DMS 273 (cell line): ENCODE results near the gene CARMIL1.

Experiments
- DNase-seq: peaks from one replicate; lab custom pipeline; 2025; ENCODE audit not compliant: unreplicated experiment; lab: John Stamatoyannopoulos, UW

Gene CARMIL1

DNA sequence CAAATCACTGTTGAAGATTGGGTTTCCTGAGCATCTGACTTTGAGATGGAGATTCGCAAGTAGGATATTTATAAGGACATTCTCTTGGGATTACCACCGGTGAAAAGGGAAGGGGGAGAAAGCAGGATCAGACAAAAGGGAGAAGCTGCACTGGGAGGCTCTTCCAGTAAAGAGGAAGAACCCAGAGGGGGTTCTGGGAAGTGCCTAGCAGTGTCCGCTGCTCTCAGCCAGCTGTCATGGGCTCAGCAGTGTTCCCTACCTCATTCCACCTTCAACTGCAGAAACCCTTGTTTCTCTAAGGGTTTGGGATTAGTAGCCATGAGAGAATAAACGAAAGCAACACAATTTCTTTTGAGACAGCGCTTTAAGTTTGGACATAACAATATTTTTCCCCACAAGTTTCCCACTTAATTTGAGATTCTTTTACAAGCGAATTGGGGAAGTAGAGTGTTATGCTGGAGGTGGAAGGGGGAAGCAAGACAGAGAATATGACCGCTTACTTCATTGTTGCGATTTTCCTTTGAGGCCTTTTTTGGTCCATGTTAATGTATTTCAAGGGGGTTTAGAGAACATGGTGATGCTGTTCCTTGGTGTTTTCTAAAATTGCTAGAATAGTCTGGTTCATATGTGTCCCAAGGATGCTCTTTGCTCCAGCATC is 218.3 kb downstream of the CARMIL1 start:
- no peak for DNase-seq

DNA sequence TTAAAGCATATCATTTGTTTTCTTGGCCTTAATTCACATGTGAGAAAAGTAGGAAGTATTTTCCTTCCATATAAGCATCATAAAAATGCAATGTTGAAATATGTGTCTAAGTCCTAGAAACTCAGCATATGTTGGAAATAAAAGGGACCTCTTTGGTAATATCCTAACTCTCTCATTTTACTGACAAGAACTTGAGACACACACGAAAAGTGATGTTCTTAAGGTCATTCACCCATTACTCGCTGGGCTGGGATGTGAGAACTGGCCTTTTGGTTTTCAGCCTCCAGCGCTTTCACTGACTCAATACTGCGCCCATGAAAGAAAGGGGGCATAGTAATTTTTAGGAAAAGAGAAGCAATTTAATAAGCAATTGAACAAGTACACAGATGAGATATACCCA is 219.3 kb downstream of the CARMIL1 start:
- DNase-seq: no peak

DNA sequence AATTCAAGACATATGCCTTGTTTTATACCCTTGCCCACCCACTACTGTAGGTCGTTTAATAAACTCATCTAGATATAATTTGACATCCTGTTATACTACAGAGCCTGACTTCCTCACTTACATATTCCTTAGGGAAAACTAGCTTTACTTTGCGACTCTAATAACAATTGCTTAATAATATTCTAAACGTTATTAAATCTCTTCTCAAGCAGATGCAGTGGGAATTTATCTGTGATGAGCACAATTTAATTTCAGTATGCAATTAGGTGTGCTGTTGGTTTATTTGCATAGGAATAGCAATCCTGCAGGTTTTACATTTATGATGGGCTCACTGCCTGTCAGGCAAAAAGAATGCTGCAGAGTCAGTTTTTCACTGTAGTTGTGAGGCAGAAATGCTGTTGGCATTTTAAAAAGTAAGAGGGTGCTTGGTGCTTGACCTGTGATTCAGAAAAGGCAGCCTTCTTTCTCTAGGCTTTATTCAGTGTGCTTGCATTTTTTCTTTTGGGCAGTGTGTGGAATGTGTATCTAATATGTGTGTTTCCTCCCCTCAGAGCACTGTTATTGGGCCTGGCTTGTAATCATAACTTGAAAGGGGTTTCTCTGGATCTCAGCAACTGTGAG is 220.6 kb downstream of the CARMIL1 start:
- DNase-seq: no peak

DNA sequence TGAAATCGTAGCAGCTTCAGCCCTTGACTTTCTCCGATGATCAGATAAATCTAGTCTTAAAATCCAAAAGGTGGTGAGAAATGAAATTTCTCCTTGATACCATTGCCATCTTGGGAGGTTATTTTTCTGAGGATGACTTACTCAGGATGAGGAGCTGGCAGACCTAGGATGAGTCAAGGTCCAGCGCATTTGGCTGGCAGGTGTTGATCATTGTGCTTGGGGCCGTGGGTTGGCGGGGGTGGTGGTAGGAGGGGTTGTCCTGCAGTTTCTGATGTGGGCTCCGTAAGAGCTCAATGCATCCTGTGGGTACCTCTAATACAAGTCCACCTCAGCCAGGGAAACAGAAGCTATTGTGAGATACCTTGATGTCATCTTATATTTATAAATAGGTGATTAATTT is 224.5 kb downstream of the CARMIL1 start:
- no peak for DNase-seq

DNA sequence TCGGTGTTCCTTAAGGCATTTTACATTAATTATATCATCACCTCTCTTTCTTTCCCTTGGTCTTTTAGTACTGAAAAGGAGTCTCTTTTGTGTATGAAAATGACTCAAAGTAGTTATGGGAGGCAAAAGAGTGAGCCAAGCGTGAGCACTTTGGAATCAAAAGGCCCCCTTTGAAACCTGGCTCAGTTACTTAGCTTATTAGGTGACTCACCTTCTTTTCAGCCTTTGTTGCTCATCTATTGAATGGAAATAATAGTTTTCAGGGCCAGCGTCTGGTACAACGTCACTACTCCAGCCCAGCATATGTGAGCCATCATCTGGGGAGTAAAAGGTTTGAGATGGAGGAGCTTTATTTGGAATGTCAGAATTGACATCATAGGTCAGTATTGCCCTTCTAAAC is 225.5 kb downstream of the CARMIL1 start:
- no peak for DNase-seq

DNA sequence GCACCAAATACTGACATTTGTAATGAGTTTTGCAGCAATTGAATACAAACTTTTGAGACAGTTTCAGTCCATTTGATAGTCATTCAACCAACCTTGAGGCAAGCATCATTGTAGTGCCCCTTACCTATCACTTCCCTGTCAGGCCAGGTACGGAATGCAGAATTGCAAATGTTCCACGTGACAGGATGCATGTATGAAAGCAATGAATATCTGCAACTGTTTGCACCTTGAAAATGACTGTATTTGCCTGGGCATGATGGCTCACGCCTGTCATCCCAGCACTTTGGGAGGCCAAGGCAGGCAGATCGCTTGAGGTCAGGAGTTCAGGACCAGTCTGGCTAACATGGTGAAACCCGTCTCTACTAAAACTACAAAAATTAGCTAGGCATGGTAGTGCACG is 226.8 kb downstream of the CARMIL1 start:
- no peak for DNase-seq

DNA sequence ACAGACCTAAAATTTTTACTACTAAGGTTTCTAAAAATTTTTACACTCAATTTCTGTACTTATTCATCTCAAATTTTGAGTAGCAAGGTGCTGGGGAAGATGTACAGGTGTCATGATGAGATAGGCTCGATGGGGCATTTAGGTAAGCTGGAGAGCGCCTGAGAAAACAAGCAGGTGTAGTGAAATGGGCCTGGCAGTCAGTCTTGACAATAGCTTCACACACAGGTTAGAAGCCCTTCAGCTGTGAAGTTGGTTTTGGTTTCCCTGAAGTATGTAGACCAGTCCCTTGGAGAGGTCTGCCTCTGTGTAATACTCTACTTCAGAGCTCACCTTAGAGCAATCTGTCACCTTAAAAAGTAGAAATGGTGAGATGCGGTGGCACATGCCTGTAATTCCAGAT is 228.9 kb downstream of the CARMIL1 start:
- no peak for DNase-seq

DNA sequence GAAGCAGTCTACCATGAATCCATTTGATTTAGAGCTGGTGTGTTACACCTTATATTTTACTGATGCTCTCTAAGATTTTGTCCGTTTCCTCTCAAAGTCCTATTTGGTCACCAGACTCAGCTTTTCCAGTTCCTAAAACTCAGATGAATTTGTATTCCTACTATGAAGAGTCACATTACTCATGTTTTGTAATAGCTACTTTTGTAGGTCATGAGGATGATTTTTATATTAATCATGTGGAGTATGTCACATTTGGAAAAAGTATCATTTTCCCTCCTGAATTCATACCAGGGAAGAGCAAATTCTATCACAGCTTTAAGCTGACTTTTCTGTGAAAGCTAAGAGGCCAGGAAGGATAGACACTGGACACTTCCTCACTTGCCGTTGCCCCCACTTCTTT is 232.2 kb downstream of the CARMIL1 start:
- no peak for DNase-seq

DNA sequence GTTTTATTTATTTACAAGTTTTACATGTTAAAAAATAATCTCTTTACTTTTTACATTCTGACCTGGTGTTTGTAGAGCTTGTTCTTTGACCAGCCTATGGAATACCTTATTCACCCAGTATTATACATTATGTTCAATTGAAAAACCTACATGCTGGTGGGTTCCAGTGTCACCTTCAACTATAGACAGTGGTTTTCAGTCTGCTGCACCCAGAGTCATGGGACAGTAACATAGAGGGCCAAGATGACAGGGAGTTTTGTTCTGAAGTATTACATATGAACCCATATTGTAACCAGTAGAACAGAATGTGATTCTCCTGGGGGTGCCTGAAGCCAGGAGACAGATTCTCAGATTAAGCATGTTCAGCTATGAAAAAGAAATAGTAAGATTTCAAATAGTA is 233.4 kb downstream of the CARMIL1 start:
- DNase-seq: no peak

DNA sequence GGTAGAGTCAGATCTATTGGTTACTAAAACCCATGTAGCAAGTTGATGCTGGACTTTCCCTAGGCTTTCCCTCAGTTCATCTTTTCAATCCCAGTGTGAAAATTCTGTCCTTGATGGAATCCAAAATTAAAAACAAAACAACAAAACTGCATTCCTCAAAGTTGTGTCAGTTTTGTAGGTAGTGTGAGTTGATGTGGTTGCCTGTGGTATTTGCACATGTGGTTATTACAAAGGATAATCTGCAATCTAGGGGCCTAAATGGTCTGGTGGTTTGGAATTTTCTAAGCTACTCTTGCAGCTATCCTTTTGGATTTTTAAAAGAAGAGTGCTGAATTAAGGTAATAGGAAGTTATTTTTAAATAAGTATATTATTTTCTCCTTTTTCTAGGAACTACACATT is 240.7 kb downstream of the CARMIL1 start:
- no peak for DNase-seq

DNA sequence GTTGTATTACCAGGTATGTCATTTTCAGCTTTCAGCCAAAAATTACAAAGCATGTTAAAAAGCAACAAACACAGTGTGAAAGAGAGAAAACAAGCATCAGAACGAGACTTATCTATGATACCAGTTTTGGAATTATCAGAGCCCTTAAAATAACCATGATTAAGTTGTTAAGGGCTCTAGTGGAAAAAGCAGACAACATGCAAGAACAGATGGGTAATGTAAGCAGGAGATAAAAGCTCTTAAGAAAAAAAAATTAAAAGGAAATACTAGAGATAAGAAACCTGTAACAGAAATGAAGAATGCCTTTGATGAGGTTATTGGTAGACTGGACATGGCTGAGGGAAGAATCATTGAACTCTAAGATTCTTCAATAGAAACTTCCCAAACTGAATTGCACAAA is 245.4 kb downstream of the CARMIL1 start:
- DNase-seq: no peak

DNA sequence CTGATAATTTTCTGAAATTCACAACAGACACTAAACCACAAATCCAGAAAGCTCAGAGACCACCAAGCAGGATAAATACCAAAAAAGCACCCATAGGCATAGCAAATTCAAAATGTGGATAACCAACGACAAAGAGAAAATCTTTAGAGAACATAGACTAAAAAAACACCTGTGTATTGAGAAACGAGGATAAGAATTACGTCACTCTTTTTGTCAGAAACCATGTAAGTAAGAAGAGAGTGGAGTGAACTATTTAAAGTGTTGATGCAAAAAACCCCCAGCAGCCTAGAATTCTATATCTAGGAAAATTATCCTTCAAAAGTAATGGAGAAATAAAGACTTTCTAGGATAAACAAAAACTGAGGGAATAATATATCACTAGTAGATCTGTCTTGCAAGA is 245.9 kb downstream of the CARMIL1 start:
- no peak for DNase-seq

DNA sequence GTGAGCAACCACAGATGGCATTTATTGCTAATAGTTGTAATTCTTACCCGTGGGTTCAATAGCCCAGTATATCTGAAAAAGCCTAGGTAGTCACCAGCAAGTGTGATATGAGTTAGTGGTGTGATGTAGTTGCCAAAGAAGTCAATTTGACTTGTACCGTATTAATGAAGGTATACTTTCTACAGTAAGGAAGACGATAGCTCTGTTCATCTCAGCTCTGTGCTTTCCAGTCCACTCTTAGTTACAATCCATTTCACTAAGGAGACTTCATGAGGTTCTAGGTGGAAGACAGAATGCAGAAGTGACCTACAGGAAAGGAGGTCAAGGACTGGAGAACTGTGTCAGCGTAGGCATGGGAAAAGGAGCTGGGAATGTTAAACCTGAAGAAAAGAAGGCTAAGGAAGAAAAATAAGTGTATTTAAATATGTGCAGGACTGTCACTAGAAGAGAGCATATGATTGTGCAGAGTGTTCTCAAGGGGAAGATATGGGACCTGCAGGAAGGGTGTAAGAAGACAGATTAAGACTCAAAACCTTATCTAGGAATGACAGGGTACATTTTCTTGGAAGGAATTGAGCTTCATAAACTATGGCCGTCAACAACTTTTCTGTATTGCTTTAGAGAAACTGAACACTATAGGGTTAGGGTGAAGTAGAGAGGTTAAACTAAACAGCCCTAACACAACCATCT is 255.9 kb downstream of the CARMIL1 start:
- no peak for DNase-seq

DNA sequence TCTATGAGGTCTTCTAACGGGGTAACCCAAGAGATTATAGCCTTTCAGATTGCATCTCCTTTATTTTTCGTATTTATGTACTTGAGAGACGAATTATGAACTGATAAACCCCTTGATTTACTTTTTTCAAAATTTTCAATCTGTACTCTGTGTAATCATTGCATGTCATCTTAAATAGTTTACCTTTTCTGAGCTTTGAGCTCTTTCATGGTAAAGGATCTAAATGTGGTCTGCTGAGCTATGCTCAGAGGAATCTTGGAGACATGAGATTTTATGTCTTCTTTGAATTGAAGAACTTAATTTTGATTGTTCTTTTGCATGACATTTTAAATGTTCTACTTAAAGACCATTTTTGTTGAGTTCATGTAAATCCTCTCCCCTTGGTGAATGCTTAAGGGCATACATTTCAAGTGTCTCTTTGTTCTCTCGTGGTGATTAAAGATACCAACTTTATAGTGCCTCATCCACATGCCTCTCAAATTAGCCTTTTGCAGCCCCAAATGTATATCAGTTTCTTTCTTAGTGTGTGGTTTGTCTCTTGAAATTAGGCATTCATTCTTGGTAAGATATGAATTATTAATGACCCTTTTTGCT is 256.6 kb downstream of the CARMIL1 start:
- no peak for DNase-seq

DNA sequence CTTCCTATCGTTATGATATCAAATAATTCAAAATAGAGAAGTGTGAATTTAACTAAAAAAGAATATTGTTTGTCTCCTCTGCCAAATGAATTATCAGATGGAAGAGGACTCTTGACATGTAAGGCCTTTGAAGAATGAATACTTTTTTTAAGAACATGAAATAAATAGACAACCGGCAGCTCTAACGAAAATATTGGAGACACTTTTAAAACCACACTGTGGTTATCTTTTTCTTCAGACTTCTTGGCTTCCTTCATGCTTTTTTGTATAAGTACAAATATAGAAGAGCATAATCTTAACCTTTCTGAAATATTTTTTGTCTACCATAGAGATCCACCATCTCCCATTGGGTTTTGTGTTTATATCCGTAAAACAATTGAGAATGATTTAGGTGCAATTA is 257.6 kb downstream of the CARMIL1 start:
- no peak for DNase-seq

DNA sequence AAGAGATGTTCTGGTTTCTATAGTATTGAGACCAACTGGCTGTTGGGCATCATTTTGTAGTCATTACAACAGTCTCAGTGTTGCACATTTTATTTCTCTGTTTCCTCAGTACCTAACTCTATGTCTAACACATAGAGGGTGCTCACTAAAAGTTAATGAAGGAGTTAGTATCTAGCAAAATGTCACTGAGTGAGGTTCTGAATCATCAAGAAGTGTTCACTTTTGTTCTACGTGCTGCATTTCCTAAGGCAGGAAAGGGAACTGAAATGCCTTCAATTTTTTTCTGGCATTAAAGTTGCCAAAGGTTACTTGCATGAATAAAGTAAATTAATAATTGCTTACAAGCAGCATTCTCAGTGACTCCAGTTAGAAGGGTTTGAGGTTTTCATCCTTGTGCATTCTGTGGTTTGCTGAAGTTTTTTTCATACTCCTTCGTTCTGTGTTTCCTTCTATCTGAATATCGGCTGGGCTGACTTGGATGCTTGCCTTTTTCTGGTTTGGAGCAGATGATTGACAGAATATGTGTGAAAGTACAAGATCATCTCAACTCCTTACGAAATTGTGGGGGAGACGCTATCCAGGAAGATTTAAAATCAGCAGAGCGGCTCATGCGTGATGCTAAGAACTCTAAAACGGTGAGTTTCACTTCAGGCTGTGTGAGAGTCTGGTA is 258.3 kb downstream of the CARMIL1 start:
- no peak for DNase-seq

DNA sequence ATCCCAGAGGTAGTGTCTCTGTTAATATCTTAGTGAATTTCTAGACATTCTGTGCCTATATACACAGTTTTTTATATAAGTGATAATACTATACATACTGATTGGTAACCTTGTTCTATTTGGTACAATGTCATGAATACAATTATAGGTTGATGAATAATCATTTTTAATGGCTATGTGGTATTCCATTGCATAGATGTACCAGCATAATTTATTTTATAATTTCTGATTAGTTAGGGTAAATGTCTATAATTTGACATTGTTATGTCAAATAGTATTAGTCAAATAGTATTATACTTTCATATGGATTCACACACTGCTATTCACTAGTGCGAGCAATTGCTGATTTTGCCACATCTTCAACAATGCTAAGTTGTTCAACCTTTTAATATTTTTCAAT is 262.1 kb downstream of the CARMIL1 start:
- no peak for DNase-seq

DNA sequence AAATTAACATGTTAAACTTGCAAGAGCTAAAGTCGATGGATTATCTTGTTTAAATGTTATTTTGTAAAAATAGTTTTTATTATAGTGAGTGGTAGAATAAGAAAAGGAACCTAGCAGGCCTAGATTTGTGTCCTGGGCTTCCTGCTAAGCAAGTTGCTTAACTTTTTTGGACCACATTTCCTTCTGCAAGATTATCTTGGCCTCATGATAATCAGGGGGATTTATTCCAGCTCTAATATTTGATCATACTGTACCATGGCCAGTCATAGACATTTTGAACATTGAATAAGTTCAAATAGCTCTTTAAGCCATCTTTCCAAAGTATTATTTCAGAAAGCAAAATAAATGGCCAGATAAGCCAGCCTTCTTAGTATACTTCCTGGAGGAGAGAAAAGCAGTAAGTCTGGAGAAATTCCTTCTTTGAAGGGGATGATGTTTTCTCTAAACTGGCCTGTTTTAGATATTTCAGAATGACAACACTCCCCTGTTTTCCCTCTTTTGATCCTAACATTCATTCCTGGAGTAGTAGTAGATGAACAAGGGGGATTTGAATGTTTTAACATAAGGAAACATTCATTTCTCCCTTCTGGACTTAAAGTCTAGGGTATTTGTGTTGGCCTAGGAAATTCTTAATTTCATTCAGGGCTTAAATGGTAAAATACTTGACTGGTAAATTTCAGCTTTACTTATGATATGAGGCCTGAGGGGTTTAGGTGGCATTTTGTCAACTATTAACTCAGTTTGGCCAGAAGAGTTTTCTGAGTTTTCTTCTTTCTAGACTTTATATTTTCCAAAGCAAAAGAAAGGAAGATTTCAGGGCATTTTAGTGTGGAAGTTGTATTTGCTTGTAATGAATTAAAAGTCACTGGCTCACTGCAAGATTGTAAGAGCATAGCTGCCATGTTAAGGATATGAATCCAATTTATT is 264.1 kb downstream of the CARMIL1 start:
- DNase-seq: no peak

DNA sequence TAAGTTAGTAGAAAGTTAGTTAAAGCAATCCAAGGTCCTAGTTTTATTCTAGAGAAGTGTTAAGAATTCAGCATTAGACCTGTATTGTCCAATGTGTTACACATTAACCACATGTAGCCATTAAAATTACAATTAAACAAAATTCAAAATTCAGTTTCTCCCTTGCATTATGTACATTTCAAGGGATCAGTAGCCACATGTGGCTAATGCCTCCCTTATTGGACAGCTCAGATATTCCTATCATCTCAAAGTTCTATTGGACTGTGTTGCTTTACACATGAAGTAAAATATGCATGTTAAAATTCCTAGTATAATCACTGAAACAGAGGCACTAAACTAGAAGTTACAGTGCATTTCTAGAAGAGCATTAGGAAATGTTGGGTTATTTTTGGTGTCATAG is 265.7 kb downstream of the CARMIL1 start:
- no peak for DNase-seq

DNA sequence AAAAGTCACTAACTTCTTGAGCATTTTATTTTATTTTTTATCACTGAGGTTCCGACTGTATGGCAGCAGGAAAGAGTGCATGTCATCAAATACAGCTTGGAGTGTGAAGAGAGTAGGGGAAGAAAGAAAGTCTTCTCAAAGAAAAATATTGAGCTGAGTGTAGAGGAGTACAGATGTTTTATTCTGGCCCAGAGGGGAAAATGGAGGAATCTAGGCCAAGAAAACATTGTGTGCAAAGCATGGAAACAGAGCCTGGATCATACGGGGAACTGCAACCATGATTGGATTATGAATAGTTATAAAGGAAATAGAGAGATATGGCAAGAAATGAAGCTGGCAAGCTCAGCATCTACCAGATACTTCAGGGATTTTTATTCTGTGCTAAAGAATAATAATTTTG is 268.6 kb downstream of the CARMIL1 start:
- no peak for DNase-seq

DNA sequence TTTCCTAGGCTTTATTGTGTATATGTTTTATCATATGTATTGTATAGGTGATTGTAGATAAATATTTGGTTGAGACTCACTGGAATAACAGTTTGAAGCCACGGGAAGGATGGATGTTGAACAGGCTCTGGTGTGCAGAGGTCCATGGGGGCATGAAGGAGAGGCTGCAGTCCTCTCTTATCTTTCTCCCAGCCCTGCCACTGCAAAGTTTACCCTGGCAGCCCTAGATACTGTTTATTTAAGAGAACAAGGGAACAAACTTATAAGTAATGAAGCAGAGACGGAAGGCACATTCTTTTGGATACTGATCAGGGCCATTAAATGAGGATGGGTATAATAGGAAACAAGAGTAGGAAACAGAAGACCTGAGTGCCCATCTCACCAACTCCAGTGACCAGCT is 269.3 kb downstream of the CARMIL1 start:
- DNase-seq: no peak
